GM12801 (cell line): ENCODE data around the gene SLC46A1.

Source experiments
- CTCF ChIP-seq: IDR thresholded peaks from one replicate; pipeline ENCODE4 v1.5.1; 2011; ENCODE audit warnings: control low read depth; ENCODE audit not compliant: insufficient read length; ENCODE audit errors: extremely low read depth

Gene SLC46A1

GRCh38 chr17:28405632-28406472 lies at the start of gene SLC46A1:
Gene SLC46A1, minus strand, starts transcription at chr17:28406212. Its CDS starts 98 bp downstream, at chr17:28406114.
- no peak for TF ChIP-seq CTCF

DNA sequence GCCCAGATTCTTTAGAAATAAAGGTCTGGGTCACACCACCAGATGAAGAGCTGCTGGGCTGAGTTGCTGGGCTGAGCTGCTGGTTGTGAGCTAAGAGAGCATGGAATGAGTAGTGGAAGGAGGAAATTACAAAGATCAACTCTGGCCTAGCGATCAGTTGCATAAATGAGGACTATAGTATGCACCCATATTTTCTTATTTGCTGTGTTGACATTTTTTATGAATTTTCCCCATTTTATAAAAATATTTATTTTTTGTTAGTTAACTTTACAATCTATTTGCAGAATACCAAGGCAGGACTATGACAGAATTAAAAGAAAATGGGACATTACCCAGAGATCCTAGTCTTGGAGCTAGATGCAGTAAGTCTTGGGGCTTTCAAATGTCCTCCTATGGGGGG lies 43.8 kb upstream of the SLC46A1 start:
- TF ChIP-seq CTCF: no peak

DNA sequence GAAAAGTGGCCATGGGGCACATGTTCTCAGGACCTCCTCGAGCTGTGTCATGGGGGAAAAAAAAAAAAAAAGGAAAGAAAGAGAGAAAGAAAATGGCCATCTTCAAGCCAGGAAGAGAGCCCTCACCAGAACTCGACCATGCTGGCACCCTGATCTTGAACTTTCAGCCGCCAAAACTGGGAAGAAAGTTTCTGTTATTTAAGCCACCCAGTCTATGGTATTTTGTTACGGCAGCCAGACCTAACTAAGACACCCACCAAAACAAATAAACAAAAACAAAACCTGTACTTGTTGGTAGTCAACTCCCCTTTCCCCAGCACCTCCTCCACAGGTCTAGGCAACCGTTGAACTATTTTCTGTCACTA lies 41.4 kb upstream of the SLC46A1 start:
- TF ChIP-seq CTCF: no peak

- TF ChIP-seq CTCF: no peak
Observed at GRCh38 chr17:28446716-28447395, 40.8 kb upstream of the SLC46A1 start.

DNA sequence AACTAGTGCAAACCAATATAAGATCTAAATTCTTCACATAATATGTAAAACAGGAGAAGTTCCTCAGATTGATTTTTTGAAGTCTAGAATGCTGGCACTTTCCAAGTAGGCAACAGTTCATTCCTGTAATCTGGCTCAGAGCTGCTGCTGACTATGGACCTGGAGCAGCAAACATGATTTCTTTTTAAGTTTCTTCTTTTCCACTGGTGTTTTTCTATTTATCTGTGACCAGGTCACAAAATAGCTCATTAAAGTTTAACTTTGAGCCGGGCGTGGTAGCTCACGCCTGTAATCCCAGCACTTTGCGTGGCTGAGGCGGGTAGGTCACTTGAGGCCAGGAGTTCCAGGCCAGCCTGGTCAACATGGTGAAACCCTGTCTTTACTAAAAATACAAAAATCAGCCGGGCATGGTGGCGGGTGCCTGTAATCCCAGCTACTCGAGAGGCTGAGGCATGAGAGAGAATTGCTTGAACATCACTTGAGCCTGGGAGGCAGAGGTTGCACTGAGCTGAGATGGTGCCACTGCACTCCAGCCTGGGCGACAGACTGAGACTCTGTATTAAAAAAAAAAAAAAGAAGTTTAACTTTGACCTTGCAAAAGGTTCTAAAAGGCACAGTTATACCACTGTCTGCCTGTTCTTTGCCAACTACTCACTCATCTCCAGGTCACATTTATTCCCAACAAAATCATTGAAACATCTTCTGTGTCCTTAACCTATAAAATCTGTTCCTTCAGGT lies 38.1 kb upstream of the SLC46A1 start:
- no peak for TF ChIP-seq CTCF

DNA sequence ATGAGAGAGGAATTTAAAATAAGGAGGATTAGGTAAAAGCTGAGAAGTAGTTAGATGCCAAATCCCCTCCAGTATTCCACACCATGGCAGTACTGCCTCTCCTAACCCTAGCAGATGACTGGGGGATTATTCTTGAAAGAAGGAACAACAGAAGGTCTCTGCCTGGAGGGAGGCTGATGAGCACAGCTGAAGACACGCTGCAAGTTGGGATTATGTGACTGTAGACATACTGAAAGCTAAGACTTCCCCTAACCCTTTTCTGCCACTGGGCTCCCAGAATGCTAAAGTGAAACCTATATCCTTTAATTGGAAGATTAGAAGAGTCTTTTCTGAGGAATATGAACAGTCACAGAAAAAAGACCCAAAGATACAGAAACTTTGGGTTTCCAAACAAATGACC lies 27.7 kb upstream of the SLC46A1 start:
- TF ChIP-seq CTCF: no peak

DNA sequence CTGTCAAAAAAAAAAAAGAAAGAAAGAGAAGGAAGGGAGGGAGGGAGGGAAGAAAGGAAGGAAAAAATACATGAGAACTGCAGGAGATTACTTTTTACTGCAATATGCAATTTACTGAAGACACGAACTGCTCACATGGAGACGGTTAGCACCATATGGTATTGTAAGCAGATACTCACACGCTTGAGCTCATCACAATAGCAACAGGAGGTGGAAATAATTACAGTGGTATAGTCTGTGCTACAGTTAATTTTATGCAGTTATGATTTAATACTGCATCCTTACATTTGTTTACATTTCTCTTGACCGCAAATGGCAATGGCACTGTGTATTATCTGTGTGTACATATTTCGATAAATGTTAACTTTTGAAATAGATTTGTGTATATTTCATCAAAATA lies 21.4 kb upstream of the SLC46A1 start:
- TF ChIP-seq CTCF: no peak
